H1 (cell line): Measurements from ENCODE around the gene DAO. TPM values are rescaled to one million over a fixed set of nuclear protein-coding genes. Genes with fewer than 3 reads are reported as not detected.

Experiments used
- JUN ChIP-seq: IDR thresholded peaks from 2 replicates; pipeline ENCODE4 v1.6.1; 2011; ENCODE audit warnings: low read depth, mild to moderate bottlenecking, improper control_type of control experiment, low read length
- KDM1A ChIP-seq: fragments of 200-600, 300-600 bp; sonication (generic); IDR thresholded peaks from 2 replicates; pipeline ENCODE4 v1.7.1; 2016; ENCODE audit warnings: mild to moderate bottlenecking, low read length, borderline replicate concordance
- KDM5A ChIP-seq: fragments of 200-600 bp; IDR thresholded peaks from 2 replicates; pipeline ENCODE4 v1.7.1; 2012; ENCODE audit warnings: mild to moderate bottlenecking, low read length, inconsistent platforms, mixed read lengths
- POU5F1 ChIP-seq: IDR thresholded peaks from 2 replicates; pipeline ENCODE4 v1.6.1; 2011; ENCODE audit warnings: low read depth, mild to moderate bottlenecking, low read length, moderate library complexity
- TBP ChIP-seq: IDR thresholded peaks from 2 replicates; pipeline ENCODE4 v1.6.1; 2011; ENCODE audit warnings: low read depth, low read length, improper control_type of control experiment
- YY1 ChIP-seq: IDR thresholded peaks from 2 replicates; pipeline ENCODE4 v1.6.1; 2011; ENCODE audit warnings: low read depth, mild to moderate bottlenecking, low read length
- polyA plus RNA-seq, 7 experiments: library from polyadenylated mRNA; depleted of rRNA in 3 of 7; stranded (reverse) in 5 of 7; unstranded in 2 of 7; fragments of >200 nt in 5 of 7; fragments of 200-250 nt in 2 of 7; gene quantifications; 1 replicate in 5 of 7; 2 replicates in 1 of 7; 4 replicates in 1 of 7; pipeline versions ENCODE4 v1.2.1 to v1.2.3, GENCODE V29; 2011 to 2013; ENCODE audit warnings: missing spikeins in 2 of 7, mixed read lengths in 2 of 7
- total RNA-seq: library from RNA; stranded (reverse); fragmentation: NEBNext Ultra II Directional; extraction: Animal tissue kit (Norgen Biotek cat#: 25700); gene quantifications from 2 replicates; pipeline ENCODE4 v1.2.1, GENCODE V29; 2021

The DAO gene
- total and polyA plus RNA-seq, 2 of the 8 experiments (the other 6 are each of a cell fraction or from before 2014, with no cell fraction given): not detected

DNA sequence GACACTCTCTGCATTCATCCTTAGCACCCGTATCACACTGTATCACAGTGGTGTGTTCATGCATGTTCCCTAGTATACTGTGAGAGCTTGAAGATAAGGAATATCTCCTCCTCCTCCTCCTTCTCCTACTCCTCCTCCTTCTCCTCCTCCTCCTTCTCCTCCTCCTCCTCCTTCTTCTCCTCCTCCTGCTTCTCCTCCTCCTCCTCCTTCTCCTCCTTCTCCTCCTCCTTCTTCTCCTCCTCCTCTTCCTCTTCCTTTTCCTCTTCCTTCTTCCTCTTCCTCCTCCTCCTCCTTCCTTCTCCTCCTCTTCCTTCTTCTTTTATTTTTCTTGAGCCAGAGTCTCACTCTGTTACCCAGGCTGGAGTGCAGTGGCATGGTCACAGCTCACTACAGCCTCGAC, 27.1 kb downstream of the DAO start (continued):
- TF ChIP-seq KDM1A: no peak
- TF ChIP-seq POU5F1: no peak
- TF ChIP-seq TBP: no peak
- TF ChIP-seq KDM5A: no peak
- TF ChIP-seq YY1: no peak
- TF ChIP-seq JUN: no peak
